NCI-H446 (cell line): ENCODE data around the gene MYH10.
A peak's percentile ranks its signal among the peaks of the same experiment; 100 is the strongest.
"Not testable (repeated sequence)": the region's sequence is repeated elsewhere in the genome, so short reads cannot be mapped to it uniquely, and the experiment has no call there.

Source experiments
- DNase-seq, 2 experiments: peaks; one replicate each; lab custom pipeline; 2025; lab: John Stamatoyannopoulos, UW

MYH10 gene

DNA sequence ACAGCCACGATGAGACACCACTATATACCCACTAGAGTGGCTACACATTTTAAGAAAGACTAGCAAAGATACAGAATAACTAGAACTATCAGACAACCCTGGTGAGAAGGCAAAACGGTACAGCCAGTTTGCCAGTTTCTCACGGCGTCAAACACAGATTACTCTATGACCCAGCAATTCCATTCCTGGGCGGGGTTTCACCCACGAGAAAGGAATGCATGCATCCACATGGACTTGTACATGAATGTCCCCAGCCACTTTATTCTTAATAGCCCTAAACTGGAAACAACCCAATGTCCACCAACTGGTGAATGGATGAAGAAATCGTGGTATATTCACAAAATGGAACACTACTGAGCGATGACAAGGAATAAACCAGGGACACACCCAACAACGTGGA, 74.5 kb downstream of the MYH10 start:
- DNase-seq, result no peak

DNA sequence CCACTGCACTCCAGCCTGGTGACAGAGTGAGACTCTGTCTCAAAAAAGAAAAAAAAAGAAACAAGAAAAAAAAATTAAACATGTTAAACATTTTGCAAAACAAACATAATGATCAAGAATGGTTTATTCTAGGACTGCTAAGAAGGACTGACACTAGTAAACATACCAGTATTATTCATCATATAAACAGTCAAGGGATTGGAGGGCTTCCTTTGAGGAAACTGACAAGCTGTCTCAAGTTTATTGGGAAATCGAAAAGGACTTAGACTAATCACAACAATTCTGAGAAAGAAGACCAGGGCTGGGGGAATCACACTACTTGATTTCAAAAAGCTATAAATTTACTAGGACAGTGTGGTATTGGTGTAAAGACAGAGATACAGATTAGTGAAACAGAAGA, 75.5 kb downstream of the MYH10 start:
- no peak for DNase-seq

DNA sequence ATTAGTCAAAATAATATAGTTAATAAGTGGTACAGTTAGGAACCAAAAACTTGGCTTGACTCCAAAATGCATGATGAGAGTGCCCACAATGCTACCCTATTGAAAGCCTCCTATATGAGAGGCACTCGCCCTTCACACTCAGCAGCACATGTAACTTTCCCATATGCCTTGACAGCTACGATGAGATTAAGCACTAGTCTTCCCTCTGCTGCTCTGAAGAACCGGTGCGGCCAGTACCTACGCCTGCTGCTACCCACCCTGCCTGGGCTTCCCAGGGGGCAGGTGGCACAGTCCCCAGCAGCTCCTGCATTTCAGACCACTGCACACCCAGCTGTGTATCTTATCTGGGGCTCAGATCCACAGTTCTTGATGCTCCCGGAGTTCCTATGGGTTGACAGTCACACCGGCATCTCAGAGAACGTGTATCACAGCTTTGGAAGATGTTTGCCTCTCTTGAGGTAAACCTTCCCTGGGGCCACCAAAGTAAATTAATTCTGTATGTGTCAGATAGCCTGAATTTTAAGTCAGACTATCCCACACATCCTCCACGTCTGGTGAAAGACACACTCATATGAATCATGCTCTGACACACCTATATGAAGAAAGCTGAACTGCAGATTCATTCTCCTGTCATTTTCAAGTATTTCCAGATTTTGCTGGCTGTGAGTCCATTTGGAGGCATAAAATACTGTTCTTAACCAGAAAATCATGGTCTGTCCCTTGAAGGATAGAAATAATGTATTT, 77.8 kb downstream of the MYH10 start:
- no peak for DNase-seq

DNA sequence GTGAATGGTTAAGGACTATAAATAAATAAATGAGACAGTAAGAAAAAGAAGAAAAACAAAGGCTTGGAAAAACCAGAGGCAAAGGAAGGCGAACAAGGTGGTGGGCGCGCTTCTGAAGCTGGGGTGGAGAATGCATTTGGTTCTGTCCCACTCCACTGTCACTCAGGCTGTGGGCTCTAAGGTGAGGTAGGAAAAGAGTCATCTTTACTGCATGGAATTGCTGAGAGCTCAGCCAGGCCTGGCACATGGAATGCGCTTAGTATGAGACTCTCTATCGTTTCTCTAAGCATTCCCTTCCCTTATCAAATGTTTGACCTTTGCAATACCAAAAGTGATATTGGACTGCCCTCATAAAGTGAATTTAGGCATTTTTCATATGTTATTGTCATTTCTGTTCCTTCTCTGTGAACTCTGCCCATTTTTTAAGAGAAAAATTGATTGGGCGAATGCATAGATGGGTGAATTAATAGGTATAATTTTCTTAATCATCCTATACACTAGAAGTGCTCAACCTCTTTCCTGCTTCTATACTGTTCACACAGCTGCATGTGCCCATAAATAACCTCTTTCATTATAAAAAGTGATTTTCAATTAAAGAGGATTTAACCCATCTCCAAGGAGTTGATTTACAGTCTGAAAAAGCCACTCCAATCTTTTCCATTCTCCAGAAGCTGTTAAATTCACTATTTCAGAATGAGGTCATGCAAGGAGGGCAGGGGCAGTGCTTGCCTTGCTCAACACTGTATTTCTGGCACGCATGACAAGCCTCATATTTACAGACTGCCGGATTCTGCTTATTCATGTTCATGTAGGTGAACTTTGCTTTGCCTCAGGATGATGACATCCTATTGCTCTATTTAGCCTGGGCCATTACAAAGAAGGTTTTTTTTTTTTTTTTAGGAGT, 87.7 kb downstream of the MYH10 start:
- DNase-seq, result no peak

DNA sequence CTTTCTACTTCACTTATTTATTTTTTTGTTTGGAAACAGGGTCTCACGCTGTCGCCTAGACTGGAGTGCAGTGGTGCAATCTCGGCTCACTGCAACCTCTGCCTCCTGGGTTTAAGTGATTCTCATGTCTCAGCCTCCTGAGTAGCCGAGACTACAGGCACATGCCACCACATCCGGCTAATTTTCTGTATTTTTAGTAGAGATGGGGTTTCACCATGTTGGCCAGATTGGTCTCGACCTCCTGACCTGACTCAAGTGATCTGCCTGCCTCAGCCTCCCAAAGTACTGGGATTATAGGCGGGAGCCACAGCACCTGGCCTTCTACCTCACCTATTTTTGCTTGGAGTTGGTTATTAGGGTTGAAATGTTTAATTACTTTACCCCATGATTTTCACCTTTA, 90.5 kb downstream of the MYH10 start:
- not testable (repeated sequence) for DNase-seq

DNA sequence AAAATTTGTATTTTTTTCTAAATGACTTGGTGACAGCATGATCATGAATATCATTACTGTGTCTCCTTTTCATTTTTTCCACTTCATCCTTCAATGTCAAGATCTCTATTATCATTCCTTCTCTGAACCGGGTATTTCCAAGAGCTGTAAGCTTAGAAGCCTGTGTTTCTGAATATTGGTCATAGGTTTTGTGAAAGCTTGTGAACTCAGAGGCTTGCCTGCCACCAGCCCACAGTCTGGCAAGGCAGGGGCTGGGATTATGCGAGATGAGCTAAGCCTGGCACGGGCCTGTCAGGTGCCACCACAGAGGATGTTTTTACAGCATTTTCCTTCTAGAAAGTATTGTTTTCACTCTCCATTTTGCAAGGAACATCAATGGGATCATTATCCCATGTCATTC, 92.8 kb downstream of the MYH10 start:
- DNase-seq, result no peak

DNA sequence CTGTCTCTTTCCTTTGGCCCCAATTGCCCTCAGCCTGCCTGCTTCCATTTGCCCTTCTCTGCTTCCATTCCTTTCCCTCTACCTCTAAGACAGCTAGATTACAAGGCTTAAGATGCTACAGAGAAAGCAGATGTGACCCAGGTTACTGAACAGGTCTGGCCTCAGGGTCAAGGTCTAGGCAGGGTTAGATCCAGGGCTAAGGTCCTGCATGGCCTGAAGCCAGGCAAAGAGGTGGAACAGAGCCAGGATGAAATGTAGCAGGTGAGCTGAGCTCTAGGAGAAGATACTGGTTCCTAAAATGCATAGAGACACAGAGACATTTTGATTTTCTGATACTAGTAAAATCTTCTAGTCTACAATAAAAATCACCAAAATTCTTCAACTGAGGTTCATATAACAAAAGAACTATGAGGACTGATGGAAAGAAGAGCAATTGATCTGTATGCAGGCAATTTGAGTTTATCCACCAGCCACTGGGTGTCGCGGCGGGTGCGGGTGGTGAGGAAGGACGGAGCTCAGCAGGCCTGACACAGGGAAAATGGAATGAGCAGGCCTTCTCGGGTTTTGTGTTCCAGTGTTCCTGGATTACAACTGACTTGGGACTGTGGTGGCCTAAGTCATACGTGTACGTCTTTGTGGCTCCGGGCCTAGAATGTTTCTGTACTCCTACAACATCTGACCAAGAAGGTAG, 95.9 kb downstream of the MYH10 start:
- DNase-seq, result no peak

DNA sequence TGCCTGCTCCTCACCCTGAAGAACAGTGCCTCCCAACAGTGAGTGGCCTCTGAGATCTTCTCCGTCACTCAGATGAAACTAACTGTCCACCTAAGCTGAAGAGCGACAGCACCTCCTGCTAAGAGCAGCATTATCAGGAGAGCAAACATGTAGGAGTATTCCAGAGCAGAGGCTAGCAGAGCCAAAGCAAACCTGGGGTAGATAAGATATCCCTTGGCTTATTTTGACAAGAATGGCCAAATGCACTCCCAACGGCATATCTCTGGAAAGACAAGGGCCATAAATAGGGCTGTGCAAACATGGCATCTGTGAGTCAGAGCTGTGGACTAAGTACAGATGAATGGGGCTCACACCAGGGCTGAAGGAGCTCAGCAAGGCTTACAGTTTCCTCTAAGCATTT, 98.5 kb downstream of the MYH10 start:
- DNase-seq, result no peak

DNA sequence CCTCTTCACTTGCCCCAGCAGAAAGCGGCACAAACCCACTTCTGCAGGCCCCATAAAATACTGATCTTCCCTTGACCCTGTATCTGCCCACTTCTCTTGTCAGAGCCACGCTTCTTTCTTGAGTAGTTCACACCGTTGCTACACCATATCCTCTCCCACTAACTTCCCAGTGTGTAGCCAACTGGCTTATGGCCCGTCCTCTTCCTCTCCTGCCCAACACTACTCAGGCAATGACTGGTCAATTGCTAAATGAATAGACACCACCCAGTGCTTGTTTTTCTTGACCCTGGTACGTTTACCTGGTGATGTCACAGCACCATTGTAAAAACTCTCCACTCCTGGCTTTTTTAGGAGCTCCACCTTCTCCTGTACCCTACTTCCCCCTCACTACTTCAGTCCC, 107.9 kb downstream of the MYH10 start:
- DNase-seq, result no peak

DNA sequence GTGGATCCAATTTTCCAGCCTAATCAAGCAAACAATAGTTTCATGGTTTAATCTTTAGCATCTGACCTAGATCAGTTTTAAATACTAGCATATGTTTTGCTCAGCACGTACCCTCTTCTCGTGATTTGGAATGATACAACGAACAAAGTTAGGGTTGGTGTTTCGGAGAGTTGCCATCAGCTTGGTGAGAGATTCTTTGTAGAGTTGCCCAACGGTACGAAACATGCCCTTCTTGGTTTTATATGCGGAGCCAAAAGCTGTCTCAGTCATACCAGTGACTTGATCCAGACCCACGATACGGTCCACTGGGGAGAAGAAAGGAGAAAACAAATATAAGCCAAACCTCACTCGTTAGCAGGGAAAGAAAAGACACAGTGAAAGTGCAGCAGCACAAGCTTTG, 109.5 kb downstream of the MYH10 start:
- no peak for DNase-seq

DNA sequence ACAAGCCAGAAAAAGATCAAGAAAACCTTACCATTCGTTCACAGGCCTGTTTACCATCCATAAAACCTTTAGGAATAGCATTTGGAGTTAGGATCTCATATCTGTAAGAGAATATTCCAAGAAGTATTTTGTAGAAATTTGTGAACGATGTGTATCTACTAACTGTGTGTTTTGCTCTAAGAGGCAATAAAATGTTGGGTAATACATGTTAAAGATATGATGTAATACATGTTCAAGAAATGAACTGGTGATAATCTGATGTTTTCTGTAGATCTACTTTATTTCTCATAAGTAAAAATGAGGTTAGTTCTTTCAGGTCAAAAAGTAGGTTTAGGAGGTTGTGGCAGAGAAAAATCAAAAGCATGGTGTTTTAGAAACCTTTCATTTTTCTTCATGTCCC, 111.7 kb downstream of the MYH10 start:
- DNase-seq, result no peak

DNA sequence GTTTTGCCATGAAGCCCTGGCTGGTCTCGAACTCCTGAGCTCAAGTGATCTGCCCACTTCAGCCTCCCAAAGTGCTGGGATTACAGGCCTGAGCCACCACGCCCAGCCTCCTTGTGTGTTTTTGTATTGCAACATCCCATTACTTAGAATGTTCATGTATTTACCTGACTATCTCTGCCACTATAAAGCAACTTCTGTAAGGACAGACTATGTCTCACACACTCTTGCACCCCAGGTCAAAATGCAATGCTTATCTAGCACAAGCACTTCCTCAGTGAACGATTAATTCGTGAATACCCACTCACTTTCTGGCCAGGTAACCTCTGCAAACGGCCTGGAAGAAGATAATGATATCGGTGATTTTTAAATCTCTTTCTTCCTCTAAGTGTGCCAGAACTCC, 112.2 kb downstream of the MYH10 start:
- DNase-seq, result no peak

DNA sequence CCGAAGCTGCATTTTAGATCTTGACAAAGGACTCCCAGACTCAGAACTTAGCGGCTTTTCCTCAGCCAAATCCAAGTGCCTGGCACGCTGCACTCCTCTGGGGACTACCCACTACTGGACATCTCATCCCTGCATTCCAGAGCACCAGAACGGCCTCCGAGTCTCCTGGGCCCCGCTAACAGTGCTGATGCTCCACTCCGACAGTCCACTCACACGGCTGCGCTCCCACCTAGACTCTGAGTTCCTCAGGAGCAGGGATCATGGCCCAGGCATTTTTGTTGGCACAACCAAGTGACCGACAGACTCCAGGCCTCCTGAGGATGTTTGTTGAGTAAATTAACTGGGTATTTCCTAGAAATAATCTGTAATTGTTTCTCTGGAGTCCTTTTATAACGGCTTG, 115.7 kb downstream of the MYH10 start:
- DNase-seq, result no peak

DNA sequence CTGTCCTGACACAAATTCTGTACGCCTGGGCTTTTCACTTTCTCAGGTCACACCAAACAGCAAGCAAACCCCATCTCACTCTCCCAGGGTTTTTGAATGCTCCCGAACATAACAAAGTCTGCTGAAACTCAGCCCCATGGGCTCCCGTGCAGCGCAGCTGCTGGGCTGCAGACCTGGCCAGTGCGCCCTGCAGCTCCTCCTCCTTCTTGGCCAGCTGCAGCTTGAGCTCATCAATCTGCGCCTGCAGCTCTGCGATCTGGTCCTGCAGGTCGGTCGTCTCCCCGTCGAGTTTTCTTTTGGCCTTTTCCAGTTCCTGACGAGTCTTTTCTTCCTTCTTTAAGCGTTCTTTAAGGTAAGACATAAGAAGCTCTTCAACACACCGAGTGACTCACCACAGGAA, 124.4 kb downstream of the MYH10 start:
- no peak for DNase-seq

DNA sequence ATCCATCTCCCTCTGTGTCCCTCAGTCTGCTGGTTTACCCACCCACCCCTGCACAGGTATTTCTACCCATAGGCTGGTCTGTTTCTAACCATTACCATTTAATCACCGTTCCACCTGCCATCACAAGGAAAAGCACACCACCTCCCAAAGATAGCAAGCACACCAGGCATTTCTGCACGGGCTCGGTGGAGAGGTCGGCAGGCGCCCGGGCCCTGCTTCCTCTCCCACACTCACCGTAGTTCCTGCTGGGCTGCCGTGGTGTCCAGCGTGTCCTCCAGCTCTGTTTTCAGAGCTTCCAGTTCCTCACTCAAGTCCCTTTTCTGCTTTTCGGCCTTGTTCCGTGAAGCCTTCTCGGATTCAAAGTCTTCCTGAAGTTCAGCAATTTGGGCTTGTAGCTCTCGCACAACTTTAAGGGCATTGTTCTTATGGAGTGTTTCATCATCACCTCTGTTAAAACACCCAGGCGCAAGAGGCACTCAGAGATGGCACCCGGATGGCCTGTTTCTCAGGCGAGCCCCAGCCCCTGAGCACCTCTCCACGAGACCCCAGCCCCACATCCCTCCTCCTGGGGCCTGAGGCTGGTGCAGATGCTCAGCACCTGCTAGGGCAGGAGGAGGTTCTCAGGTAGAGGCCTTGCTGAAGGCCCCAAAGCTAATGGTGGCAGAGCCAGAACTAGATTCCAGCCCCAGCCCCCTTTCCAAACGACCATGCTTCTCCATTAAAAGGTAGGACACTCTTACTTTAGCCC, 125.9 kb downstream of the MYH10 start:
- DNase-seq, result no peak

DNA sequence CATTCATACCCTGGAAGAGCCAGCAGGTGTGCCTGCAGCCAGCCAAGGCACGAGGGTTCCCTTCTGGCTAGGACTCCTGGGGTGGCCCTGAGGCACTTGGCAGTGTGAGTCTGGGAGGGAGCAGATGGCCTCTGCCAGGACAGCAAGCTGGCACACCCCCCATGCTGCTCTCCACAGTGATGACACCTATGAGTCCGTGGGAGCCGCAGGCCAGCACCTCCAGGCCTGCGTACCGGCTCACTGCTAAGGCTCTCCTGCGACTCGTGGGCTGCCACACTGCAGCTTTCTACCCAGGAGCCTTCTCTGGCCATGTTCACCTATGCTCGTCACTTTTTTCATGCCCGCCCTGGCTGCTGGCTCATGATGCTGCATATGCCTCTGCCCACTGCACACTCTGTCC, 126.7 kb downstream of the MYH10 start:
- peak in 1 of 2 experiments; percentile 47 for DNase-seq

DNA sequence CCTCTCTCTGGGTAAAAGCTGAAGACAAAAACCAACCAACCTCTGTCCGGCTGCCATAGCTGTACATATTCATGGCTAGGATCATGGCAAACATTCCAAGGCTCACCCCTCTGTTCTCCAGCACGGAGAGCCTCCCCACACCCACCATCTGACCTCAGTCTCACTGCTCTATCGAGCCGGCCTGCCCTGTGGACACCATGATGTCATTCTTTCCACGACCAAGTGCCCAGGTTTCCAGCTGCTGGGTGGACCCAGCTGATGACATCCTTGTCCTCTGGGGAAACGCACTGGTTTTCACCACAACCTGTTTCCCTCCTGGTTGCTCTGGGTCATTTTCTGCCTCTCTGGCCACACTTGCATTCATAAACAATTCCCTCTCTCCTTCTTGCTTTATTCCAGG, 127.2 kb downstream of the MYH10 start:
- DNase-seq, result no peak

DNA sequence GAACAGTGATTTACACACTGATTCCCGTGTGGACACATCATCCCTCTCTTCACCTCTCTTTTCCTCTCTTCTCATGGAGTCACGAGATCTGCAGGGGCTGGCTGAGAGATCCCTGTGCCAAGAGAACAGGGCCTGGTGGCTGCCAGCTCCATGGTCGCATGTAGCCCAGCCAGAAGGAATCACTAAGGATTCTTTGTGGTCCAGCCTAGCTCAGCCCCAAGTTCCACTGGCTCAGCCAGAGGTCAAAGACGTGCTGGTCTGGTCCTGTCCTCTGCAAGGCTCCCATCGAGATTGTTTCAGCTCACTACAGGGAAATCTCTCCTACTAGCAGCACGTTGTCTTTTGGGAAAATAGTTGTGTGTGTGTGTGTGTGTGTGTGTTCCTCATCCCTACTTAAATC, 128.4 kb downstream of the MYH10 start:
- no peak for DNase-seq

DNA sequence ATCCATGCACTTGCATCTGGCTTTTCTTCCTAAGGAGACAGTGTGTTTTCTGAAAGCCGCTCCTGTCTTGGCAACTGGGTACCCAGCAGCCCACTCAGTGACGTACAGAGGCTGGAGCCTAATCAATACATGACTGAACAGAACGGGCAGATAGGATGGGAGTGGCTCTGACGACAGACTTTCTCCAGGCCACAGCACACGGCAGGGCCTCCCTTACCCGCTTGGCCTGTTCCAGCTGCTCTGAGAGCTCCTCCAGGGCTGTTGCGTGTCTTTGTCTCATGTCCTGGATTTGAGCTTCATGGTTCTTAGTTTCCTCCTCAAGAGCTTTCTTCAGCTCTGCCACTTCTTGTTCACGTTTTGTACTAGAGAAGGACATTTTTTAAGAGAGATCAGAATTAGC, 129.9 kb downstream of the MYH10 start:
- no peak for DNase-seq

DNA sequence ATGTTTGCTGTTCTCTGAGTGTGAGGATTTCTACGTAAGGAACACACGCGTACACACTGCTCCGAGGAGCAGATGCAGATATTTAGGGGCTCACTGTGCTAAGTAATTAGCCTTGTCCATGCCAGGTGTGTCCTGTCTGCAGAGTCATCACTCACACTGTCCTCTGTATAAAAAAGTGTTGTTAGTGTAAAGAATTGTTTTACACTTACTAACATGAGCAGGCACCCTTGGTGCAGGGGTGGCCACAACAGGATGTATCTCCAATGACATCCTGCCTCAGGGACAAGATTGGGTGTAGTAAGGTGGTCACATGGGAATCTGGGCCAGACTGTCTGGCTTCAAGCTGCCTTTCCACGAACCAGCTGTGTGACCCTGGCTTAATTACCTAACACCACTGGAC, 130.9 kb downstream of the MYH10 start:
- no peak for DNase-seq

DNA sequence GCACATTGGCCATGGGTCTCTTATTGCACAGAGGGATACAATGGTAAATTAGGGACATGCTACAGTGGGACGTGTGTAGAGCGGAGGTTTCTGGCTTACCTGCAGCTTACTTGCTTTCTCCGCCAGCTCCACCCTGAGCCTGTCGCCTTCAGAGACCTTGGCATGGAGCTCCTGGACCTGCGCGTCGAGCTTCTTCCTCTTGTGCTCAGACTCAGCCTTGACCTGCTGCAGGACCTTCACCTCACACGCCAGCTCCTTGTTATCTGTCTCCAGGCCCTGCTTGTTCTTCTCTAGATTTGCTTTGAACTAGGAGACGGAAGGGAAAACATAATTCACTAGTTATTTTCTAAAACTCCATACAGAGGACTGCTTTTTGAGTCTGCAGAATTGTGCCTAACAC, 131.4 kb downstream of the MYH10 start:
- no peak for DNase-seq

DNA sequence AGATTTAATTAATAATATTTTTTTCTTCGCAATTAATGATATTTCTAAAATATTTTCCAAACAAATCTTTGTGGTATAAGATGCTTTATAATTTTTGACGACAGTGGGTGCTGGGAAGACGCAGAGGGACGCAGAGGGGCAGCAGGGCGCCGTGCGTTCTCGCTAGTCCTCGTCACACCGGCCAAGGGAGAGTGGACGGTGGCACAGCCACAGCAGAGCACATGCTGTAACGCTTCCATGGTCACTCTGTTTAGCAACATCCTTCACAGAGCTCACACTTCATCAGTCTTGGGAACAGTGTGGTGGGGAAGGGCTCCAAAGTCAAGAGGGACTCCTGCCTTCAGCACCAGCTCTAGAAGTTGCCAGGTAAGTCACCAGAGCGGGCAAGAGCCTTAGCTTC, 134.4 kb downstream of the MYH10 start:
- no peak for DNase-seq
